Right renal cortex interstitium (tissue), 3 donors: ENCODE data around the gene PTPRF. TPM values are rescaled to one million over a fixed set of nuclear protein-coding genes. Genes with fewer than 3 reads are reported as not detected.

Experiments used
- DNase-seq, 3 donors: peaks; one replicate each; pipeline ENCODE4 v3.0.0-alpha.2; 2013; ENCODE audit warnings: low read depth in 3 of 3, low spot score in 2 of 3
- polyA plus RNA-seq, 3 donors: library from polyadenylated mRNA; unstranded; fragments of 120-200 nt; gene quantifications; one replicate each; pipeline ENCODE4 v1.2.1, GENCODE V29; 2013; ENCODE audit not compliant: insufficient read length in 3 of 3

The PTPRF gene
- polyA plus RNA-seq, 3 donors: 219 to 247 (median 227) TPM

GRCh38 chr1:43600033-43601020 is 69.6 kb downstream of the PTPRF start:
- no peak for DNase-seq

- no peak for DNase-seq
These were observed 72.3 kb downstream of the PTPRF start for GRCh38 chr1:43602990-43603389.

GRCh38 chr1:43604192-43604591 is 73.5 kb downstream of the PTPRF start:
- DNase-seq: no peak

- no peak for DNase-seq
These were observed 74.5 kb downstream of the PTPRF start for GRCh38 chr1:43605157-43605556.

GRCh38 chr1:43605766-43606165 is 75.1 kb downstream of the PTPRF start:
- DNase-seq: no peak

GRCh38 chr1:43606624-43607023 is 75.9 kb downstream of the PTPRF start:
- DNase-seq: no peak

GRCh38 chr1:43608827-43609226 is 78.1 kb downstream of the PTPRF start:
- DNase-seq: no peak

GRCh38 chr1:43610339-43610738 is 79.7 kb downstream of the PTPRF start:
- no peak for DNase-seq

- DNase-seq: no peak
These were observed 81.3 kb downstream of the PTPRF start for GRCh38 chr1:43611950-43612349.

- DNase-seq: no peak
These were observed 81.7 kb downstream of the PTPRF start for GRCh38 chr1:43612406-43612805.

- no peak for DNase-seq
These were observed 82.6 kb downstream of the PTPRF start for GRCh38 chr1:43613075-43613942.

GRCh38 chr1:43614211-43614610 is 83.5 kb downstream of the PTPRF start:
- no peak for DNase-seq

- no peak for DNase-seq
These were observed 84.2 kb downstream of the PTPRF start for GRCh38 chr1:43614891-43615290.

GRCh38 chr1:43616383-43616782 is 85.7 kb downstream of the PTPRF start:
- DNase-seq: no peak

- no peak for DNase-seq
These were observed 86.3 kb downstream of the PTPRF start for GRCh38 chr1:43617011-43617410.

- no peak for DNase-seq
These were observed 87.0 kb downstream of the PTPRF start for GRCh38 chr1:43617668-43618067.

- no peak for DNase-seq
These were observed 88.0 kb downstream of the PTPRF start for GRCh38 chr1:43618521-43619313.

GRCh38 chr1:43619314-43619790 is 88.7 kb downstream of the PTPRF start:
- DNase-seq: no peak

- DNase-seq: no peak
These were observed 89.6 kb downstream of the PTPRF start for GRCh38 chr1:43619996-43620920.
